ENCODE results near the gene UPF2. TPM values are rescaled to one million over a fixed set of nuclear protein-coding genes. Genes with fewer than 3 reads are reported as not detected.
"Not testable (repeated sequence)": the region's sequence is repeated elsewhere in the genome, so short reads cannot be mapped to it uniquely, and the experiment has no call there.

The UPF2 gene
- total RNA-seq, 1 donor from 2014 or later = 41.4 TPM

DNA sequence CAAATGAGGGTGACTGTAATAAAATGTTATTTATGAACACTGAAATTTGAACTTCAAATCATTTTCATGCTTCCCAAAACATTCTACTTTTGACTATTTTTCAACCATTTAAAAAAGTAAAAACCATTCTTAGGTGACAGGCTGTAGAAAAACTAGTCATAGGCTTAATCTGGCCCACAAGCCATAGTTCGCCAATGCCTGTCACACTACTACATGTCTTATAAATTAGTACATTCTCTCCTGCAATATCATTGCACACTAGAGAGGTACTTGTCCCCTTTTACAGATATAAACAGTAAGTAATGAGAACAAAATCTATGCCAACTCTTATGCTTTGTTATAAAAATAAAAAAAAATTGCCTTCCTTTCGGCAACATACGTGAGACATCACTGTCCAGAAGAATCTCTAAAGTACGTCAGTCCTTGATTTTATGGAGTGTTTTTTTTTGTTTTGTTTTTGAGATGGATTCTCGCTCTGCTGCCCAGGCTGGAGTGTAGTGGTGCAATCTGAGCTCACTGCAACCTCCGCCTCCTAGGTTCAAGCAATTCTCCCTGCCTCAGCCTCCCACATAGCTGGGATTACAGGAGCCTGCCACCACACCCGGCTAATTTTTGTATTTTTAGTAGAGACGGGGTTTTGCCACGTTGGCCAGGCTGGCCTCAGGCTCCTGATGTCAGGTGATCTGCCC lies 23.2 kb downstream of the UPF2 start:
- Mint-ChIP-seq H3K4me1 (peaks cover 17% of the 10 kb centered on the region), H3K27me3 (no peaks in the 10 kb centered on the region), H3K4me3 (no peak overlapping the region), H3K9me3 (no peaks in the 10 kb centered on the region), H3K27ac (no peak overlapping the region), H3K36me3 (ENCODE audit: low read depth) (peaks cover 15% of the 10 kb centered on the region)
- no peak for DNase-seq
- intact Hi-C loops (cut with micrococcal nuclease) = no loop called here

GRCh38 chr10:12018438-12019282 lies 23.9 kb downstream of the UPF2 start:
- Mint-ChIP-seq H3K36me3 (ENCODE audit: low read depth) (peaks cover 19% of the 10 kb centered on the region), H3K4me3 (no peak overlapping the region), H3K27me3 (no peaks in the 10 kb centered on the region), H3K4me1 (peaks cover 14% of the 10 kb centered on the region), H3K9me3 (no peaks in the 10 kb centered on the region), H3K27ac (no peak overlapping the region)
- intact Hi-C loops (cut with micrococcal nuclease) = no loop called here
- DNase-seq = no peak

DNA sequence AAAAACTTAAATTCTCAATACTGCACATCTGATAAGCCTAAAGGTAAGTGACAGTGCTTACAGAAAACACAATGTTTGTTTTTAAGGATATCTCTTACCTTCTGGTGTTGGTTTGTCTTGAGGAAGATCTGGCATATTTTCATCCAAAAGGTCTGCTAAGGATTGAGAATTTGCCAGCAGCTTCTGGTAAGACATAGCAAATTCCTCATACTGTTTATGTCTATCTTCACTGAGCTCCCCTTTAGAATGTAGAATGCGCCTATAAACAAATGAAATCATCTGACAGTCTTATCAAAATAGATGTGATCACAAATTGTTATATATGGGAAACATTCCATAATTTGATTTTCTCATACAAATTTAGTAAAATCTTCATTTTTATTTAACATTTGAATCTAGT lies 28.7 kb downstream of the UPF2 start:
- Mint-ChIP-seq H3K9me3 (peaks cover 9% of the 10 kb centered on the region), H3K27me3 (no peaks in the 10 kb centered on the region), H3K4me3 (no peak overlapping the region), H3K4me1 (peaks cover 3% of the 10 kb centered on the region), H3K36me3 (ENCODE audit: low read depth) (peaks cover 50% of the 10 kb centered on the region), H3K27ac (no peak overlapping the region)
- intact Hi-C loops (cut with micrococcal nuclease) = no loop called here
- DNase-seq = no peak

DNA sequence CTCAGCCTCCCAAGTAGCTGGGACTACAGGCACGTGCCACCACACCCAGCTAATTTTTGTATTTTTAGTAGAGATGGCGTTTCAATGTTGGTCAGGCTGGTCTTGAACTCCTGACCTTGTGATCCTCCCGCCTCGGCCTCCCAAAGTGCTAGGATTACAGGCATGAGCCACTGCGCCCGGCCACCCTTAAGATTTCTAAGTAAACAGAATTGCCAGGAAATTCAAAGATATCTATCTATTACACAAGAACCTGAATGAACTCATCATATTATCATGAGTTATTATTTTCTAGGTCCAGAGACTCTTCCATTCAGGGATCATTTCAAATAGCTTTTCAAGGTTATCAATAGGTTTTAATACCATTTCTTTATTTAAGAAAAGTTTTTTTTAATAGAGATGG lies 29.2 kb downstream of the UPF2 start:
- H3K4me3 Mint-ChIP-seq; H3K27me3 Mint-ChIP-seq; DNase-seq; H3K4me1 Mint-ChIP-seq; H3K9me3 Mint-ChIP-seq; H3K27ac Mint-ChIP-seq; intact Hi-C loops (cut with micrococcal nuclease): not testable (repeated sequence)
- peaks cover 54% of the 10 kb centered on the region for H3K36me3 Mint-ChIP-seq (ENCODE audit: low read depth)

DNA sequence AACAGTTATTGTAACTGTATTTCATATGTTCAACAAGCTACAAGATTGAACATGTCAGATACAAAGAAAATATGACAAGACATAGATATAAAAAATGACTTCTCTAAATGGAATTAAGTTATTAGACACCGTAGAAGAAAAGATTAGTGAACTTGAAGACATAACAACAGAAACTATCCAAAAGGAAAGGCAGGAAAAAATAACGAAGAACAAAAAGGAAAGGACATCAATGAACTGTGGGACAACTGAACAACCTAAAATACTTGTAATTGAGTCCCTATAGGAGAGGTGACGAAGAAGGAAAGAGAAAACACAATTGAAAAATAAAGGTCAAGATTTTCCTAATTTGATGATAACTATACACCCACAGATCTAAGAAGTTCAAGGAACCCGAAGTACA lies 32.3 kb downstream of the UPF2 start:
- peaks cover 64% of the 10 kb centered on the region for H3K36me3 Mint-ChIP-seq (ENCODE audit: low read depth)
- peaks cover 3% of the 10 kb centered on the region for H3K4me1 Mint-ChIP-seq
- no peak overlapping the region for H3K4me3 Mint-ChIP-seq
- intact Hi-C loops (cut with micrococcal nuclease) = no loop called here
- H3K27me3 Mint-ChIP-seq = no peaks in the 10 kb centered on the region
- H3K27ac Mint-ChIP-seq = no peak overlapping the region
- DNase-seq = no peak
- peaks cover 9% of the 10 kb centered on the region for H3K9me3 Mint-ChIP-seq

GRCh38 chr10:12008842-12009241 lies 33.8 kb downstream of the UPF2 start:
- intact Hi-C loops (cut with micrococcal nuclease); H3K4me1 Mint-ChIP-seq; H3K27ac Mint-ChIP-seq; DNase-seq; H3K4me3 Mint-ChIP-seq; H3K9me3 Mint-ChIP-seq; H3K27me3 Mint-ChIP-seq: not testable (repeated sequence)
- peaks cover 69% of the 10 kb centered on the region for H3K36me3 Mint-ChIP-seq (ENCODE audit: low read depth)

DNA sequence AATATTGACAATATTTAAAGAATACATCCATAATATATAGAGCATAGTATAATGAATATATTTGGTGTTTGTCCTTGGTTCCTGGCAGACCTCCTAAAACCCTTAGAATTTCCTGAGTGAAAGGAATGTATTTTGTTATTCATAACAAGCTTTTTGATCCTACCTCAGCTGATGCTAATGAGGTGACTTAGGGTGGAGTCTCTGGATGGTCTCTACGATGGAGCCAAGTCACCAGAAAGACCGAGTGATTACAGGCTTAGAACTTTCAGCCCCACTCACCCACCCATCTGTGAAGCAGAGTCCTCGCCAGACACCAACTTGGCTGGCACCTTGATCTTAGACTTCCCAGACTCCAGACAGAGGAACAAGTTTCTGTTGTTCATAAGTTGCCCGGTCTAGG lies 35.9 kb downstream of the UPF2 start:
- DNase-seq = no peak
- peaks cover 9% of the 10 kb centered on the region for H3K9me3 Mint-ChIP-seq
- no peak overlapping the region for H3K27ac Mint-ChIP-seq
- no peaks in the 10 kb centered on the region for H3K27me3 Mint-ChIP-seq
- H3K36me3 Mint-ChIP-seq (ENCODE audit: low read depth) = peaks cover 70% of the 10 kb centered on the region
- intact Hi-C loops (cut with micrococcal nuclease) = no loop called here
- peaks cover 4% of the 10 kb centered on the region for H3K4me1 Mint-ChIP-seq
- no peak overlapping the region for H3K4me3 Mint-ChIP-seq

DNA sequence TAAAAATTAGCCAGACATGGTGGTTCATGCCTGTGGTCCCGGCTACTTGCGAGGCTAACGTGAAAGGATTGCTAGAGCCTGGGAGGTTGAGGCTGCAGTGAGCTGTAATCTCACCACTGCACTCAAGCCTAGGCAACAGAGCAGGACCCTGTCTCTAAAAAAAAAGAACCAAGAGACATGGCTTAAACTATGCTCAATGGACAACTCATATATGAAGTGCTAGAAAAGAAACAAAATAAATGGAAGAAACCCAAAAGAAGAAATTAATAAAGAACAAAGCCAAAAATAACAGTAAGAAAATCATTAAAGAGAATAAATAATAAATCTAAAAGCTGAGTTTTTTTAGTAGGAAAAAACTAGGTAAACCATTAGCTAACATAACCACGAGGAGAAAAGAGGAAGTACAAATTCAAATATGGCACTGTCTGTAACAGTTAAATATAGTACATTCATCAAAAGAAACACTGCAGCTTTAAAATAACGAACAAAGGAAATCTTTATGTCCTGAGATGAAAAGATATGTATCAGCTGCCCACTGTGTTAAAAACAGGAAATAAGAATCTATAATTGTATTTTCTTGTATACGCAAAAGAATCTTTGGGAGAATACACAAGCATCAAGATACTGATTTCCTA lies 48.7 kb downstream of the UPF2 start:
- Mint-ChIP-seq H3K36me3 (ENCODE audit: low read depth) (peaks cover 45% of the 10 kb centered on the region), H3K4me3 (no peak overlapping the region), H3K27ac (no peak overlapping the region), H3K9me3 (no peaks in the 10 kb centered on the region), H3K27me3 (no peaks in the 10 kb centered on the region), H3K4me1 (peaks cover 9% of the 10 kb centered on the region)
- intact Hi-C loops (cut with micrococcal nuclease) = no loop called here
- no peak for DNase-seq

DNA sequence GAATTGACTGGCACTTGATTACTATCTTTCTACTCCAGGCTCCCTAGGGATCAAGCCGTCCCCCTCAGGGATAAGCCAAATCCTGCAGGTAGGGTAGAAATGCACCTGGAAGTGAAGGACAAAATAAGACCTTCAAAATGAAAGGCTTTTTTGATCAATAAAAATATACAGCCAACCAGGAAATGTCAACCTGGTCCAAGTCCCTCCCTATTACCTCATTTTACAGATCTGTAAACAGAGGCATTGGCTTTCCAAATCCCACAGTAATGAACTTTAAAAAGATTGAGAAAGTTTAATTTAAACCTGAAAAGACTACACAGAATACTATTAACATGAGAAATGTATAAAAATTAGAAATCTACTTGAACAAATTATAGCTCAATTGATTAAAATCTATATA lies 53.7 kb downstream of the UPF2 start:
- Mint-ChIP-seq H3K27ac (no peak overlapping the region), H3K27me3 (no peaks in the 10 kb centered on the region), H3K4me1 (peaks cover 9% of the 10 kb centered on the region), H3K9me3 (no peaks in the 10 kb centered on the region), H3K36me3 (ENCODE audit: low read depth) (peaks cover 33% of the 10 kb centered on the region), H3K4me3 (no peak overlapping the region)
- intact Hi-C loops (cut with micrococcal nuclease) = loop anchor here (5.0 kb wide), 1 partner anchor 38 kb away; no protein-coding TSS in a partner anchor
- DNase-seq = no peak

DNA sequence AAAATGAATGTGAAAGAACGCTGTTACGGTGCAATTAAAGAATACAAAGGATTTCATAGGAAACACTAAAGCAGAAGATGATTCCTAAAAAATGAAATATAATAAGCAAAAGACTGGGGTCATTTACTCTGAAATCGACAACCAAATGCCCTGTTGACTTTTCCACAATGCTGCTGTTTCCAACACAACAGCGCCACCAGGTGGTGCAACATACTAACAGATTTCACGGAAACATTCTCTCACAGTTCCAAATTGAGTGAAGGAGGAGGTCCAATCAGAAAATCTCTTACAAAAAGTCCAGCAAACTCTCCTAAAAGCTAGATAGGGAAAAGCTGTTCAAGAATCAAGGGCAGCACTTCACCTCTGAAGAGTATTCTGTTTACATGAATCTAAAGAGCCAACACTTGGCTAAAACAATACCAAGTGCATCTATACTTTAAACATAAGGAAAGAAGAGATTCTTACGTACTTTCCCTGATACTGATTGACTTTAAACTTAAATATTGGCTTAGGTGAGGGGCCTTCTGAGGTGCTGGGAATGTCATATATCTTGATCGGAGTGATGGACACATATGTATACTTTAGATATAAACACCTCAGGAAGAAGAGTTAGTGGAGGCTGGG lies 55.9 kb downstream of the UPF2 start:
- H3K36me3 Mint-ChIP-seq (ENCODE audit: low read depth) = peaks cover 26% of the 10 kb centered on the region
- intact Hi-C loops (cut with micrococcal nuclease) = loop anchor here (1.0 to 5.0 kb wide), 3 partner anchors 41 to 471 kb away; no protein-coding TSS in a partner anchor
- peak; percentile 91 for DNase-seq
- H3K27ac Mint-ChIP-seq = peak overlapping the region; percentile 60
- H3K27me3 Mint-ChIP-seq = no peaks in the 10 kb centered on the region
- H3K4me1 Mint-ChIP-seq = peaks cover 6% of the 10 kb centered on the region
- no peak overlapping the region for H3K4me3 Mint-ChIP-seq
- H3K9me3 Mint-ChIP-seq = no peaks in the 10 kb centered on the region

DNA sequence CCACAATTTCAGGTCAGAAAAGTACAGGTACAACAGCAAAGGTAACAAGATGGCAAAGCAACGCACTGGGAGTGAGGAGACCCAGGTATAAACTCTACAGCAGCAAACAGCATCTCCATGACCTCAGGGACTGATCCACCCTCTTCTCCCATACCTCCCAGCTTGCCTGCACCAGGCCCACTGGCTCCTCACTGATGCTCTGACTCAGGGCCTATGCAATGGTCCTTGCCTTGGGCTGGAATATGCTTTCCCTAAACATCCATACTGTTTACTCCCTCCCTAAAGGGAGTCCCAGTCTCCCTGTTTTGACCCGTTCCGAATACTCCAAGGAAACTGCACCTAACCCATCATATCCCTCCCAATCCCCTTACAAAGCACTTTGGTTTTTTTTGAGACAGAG lies 60.4 kb downstream of the UPF2 start:
- Mint-ChIP-seq H3K27ac (no peak overlapping the region), H3K9me3 (no peaks in the 10 kb centered on the region), H3K4me3 (no peak overlapping the region), H3K36me3 (ENCODE audit: low read depth) (peaks cover 32% of the 10 kb centered on the region), H3K4me1 (peaks cover 6% of the 10 kb centered on the region), H3K27me3 (no peaks in the 10 kb centered on the region)
- DNase-seq = no peak
- intact Hi-C loops (cut with micrococcal nuclease) = no loop called here

DNA sequence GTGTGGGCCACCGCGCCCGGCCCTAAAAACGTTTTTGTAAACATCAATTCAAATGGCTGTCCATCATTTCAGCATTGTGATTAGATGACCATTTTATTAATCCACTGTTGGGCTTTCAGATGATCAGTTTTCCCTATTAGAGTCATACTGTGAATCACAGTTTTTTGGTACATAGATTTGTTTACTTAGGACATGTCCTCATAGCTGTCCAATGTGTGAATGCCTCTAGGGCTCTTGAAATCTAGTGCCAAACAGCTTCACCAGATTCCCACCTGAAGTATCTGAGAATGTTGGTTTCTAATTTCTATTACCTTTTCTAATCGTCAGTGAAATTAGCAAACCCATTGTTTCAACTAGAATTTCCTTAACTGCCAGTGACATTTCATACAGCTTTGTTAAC lies 66.8 kb downstream of the UPF2 start:
- Mint-ChIP-seq H3K27me3 (no peaks in the 10 kb centered on the region), H3K4me3 (no peak overlapping the region), H3K4me1 (no peaks in the 10 kb centered on the region), H3K36me3 (ENCODE audit: low read depth) (peaks cover 60% of the 10 kb centered on the region), H3K9me3 (no peaks in the 10 kb centered on the region), H3K27ac (no peak overlapping the region)
- intact Hi-C loops (cut with micrococcal nuclease) = no loop called here
- DNase-seq = no peak

DNA sequence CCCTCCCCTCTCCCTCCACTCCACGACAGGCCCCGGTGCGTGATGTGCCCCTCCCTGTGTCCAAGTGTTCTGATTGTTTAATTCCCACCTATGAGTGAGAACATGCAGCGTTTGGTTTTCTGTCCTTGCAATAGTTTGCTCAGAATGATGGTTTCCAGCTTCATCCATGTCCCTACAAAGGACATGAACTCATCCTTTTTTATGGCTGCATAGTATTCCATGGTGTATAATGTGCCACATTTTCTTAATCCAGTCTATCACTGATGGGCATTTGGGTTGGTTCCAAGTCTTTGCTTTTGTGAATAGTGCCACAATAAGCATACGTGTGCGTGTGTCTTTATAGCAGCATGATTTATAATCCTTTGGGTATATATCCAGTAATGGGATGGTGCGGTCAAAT lies 70.1 kb downstream of the UPF2 start:
- H3K27ac Mint-ChIP-seq; intact Hi-C loops (cut with micrococcal nuclease); H3K27me3 Mint-ChIP-seq; H3K4me3 Mint-ChIP-seq; H3K4me1 Mint-ChIP-seq; H3K9me3 Mint-ChIP-seq; DNase-seq: not testable (repeated sequence)
- H3K36me3 Mint-ChIP-seq (ENCODE audit: low read depth) = peaks cover 53% of the 10 kb centered on the region

DNA sequence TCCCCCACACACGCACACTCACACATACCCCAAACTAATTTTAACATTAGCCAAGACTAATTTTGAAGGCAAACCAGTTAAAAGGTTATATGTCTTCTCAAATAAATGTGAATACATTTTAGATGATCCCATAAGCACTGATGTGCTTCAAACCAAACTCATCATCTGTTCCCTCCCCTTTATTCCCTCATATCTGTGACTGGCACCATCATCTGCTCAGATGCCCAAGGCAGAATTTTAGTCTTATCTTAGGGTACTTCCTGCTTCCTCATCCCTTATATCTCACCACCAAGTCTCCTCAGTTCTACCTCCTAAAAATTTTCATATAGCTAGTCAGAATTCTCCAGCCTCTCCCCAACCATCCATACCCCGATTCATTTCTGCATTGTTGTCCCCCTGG lies 80.4 kb downstream of the UPF2 start:
- DNase-seq = no peak
- intact Hi-C loops (cut with micrococcal nuclease) = no loop called here
- Mint-ChIP-seq H3K4me1 (peaks cover 2% of the 10 kb centered on the region), H3K36me3 (ENCODE audit: low read depth) (peaks cover 59% of the 10 kb centered on the region), H3K4me3 (no peak overlapping the region), H3K27ac (no peak overlapping the region), H3K9me3 (no peaks in the 10 kb centered on the region), H3K27me3 (no peaks in the 10 kb centered on the region)
